Measurements from ENCODE around the gene TRRAP.

TRRAP gene

GRCh38 chr7:98949336-98950044 lies 71.2 kb downstream of the TRRAP start:
- no peak overlapping the region for H3K27ac ChIP-seq (ENCODE audit: low read length, poor library complexity, severe bottlenecking)
- peaks cover 67 to 95% of the 10 kb centered on the region in 2 experiments for H3K36me3 ChIP-seq (ENCODE audit: control insufficient read depth in 1 of 2, insufficient read depth in 2 of 2, low read depth in 1 of 2, low read length in 2 of 2)
- H3K4me2 ChIP-seq (ENCODE audit: low read length, poor library complexity, severe bottlenecking): no peak overlapping the region
- no peak overlapping the region for H2AFZ ChIP-seq (ENCODE audit: low read depth, low read length)
- no peak overlapping the region for H4K91ac ChIP-seq (ENCODE audit: low read length)
- no peak overlapping the region for H2BK5ac ChIP-seq (ENCODE audit: low read depth, low read length, poor library complexity, severe bottlenecking)
- H2BK15ac ChIP-seq (ENCODE audit: low read depth, poor library complexity, severe bottlenecking): no peak overlapping the region
- no peak overlapping the region for H3K14ac ChIP-seq (ENCODE audit: low read length in 2 of 2)
- no peak overlapping the region for H3K4me3 ChIP-seq (ENCODE audit: insufficient read depth in 1 of 2, low read depth in 1 of 2, low read length in 2 of 2)
- no peak overlapping the region for H3K18ac ChIP-seq (ENCODE audit: low read depth in 1 of 2, low read length in 2 of 2)
- peaks cover 5% of the 10 kb centered on the region for H3K4me1 ChIP-seq (ENCODE audit: control insufficient read depth, insufficient read depth, low read depth, low read length)
- no peak overlapping the region for H4K8ac ChIP-seq (ENCODE audit: low read length)
- 98% methylated on average over 21 of the region's 21 CpGs for WGBS
- H3K4ac ChIP-seq (ENCODE audit: low read depth in 1 of 2, low read length in 2 of 2): no peak overlapping the region
- H3K9ac ChIP-seq (ENCODE audit: low read length): no peak overlapping the region
- H3K79me1 ChIP-seq (replicated peaks; ENCODE audit: low read length, poor library complexity, severe bottlenecking): peaks cover 43% of the 10 kb centered on the region
- no peak overlapping the region for H2AK5ac ChIP-seq (ENCODE audit: low read length, severe bottlenecking)
- H3K27me3 ChIP-seq (ENCODE audit: control insufficient read depth in 1 of 2, insufficient read depth in 1 of 2, low read length in 2 of 2): no peaks in the 10 kb centered on the region
- no peak for DNase-seq
- no peaks in the 10 kb centered on the region for H3K9me3 ChIP-seq (ENCODE audit: control insufficient read depth, low read length)
- H2BK12ac ChIP-seq (ENCODE audit: low read length in 2 of 2): no peak overlapping the region
- no peak overlapping the region for H3K23ac ChIP-seq (ENCODE audit: low read length in 2 of 2)
- no peak overlapping the region for H2BK120ac ChIP-seq (ENCODE audit: low read depth, low read length)

- H3K9ac ChIP-seq (ENCODE audit: low read length): no peak overlapping the region
- H3K27me3 ChIP-seq (ENCODE audit: control insufficient read depth in 1 of 2, insufficient read depth in 1 of 2, low read length in 2 of 2): no peaks in the 10 kb centered on the region
- 96% methylated on average over 19 of the region's 19 CpGs for WGBS
Observed at GRCh38 chr7:98955992-98956391, 77.7 kb downstream of the TRRAP start.

GRCh38 chr7:98956469-98956868 lies 78.1 kb downstream of the TRRAP start:
- no peak overlapping the region for H2BK120ac ChIP-seq (ENCODE audit: low read depth, low read length)
- no peak overlapping the region for H3K27ac ChIP-seq (ENCODE audit: low read length, poor library complexity, severe bottlenecking)
- H2BK5ac ChIP-seq (ENCODE audit: low read depth, low read length, poor library complexity, severe bottlenecking): no peak overlapping the region
- no peak overlapping the region for H3K9ac ChIP-seq (ENCODE audit: low read length)
- H4K91ac ChIP-seq (ENCODE audit: low read length): no peak overlapping the region
- WGBS: 98% methylated on average over 9 of the region's 9 CpGs
- H2BK12ac ChIP-seq (ENCODE audit: low read length in 2 of 2): no peak overlapping the region
- no peak overlapping the region for H2AK5ac ChIP-seq (ENCODE audit: low read length, severe bottlenecking)
- no peak overlapping the region for H3K14ac ChIP-seq (ENCODE audit: low read length in 2 of 2)
- peaks cover 44% of the 10 kb centered on the region for H3K79me1 ChIP-seq (replicated peaks; ENCODE audit: low read length, poor library complexity, severe bottlenecking)
- no peak overlapping the region for H2BK15ac ChIP-seq (ENCODE audit: low read depth, poor library complexity, severe bottlenecking)
- H3K4me1 ChIP-seq (ENCODE audit: control insufficient read depth, insufficient read depth, low read depth, low read length): no peaks in the 10 kb centered on the region
- H3K23ac ChIP-seq (ENCODE audit: low read length in 2 of 2): no peak overlapping the region
- H3K18ac ChIP-seq (ENCODE audit: low read depth in 1 of 2, low read length in 2 of 2): no peak overlapping the region
- no peak overlapping the region for H3K4me3 ChIP-seq (ENCODE audit: insufficient read depth in 1 of 2, low read depth in 1 of 2, low read length in 2 of 2)
- H3K9me3 ChIP-seq (ENCODE audit: control insufficient read depth, low read length): no peaks in the 10 kb centered on the region
- DNase-seq: no peak
- no peak overlapping the region for H4K8ac ChIP-seq (ENCODE audit: low read length)
- H3K36me3 ChIP-seq (ENCODE audit: control insufficient read depth in 1 of 2, insufficient read depth in 2 of 2, low read depth in 1 of 2, low read length in 2 of 2): peaks cover 73 to 97% of the 10 kb centered on the region in 2 experiments
- no peak overlapping the region for H3K4ac ChIP-seq (ENCODE audit: low read depth in 1 of 2, low read length in 2 of 2)
- no peak overlapping the region for H2AFZ ChIP-seq (ENCODE audit: low read depth, low read length)
- no peaks in the 10 kb centered on the region for H3K27me3 ChIP-seq (ENCODE audit: control insufficient read depth in 1 of 2, insufficient read depth in 1 of 2, low read length in 2 of 2)
- H3K4me2 ChIP-seq (ENCODE audit: low read length, poor library complexity, severe bottlenecking): no peak overlapping the region

More at GRCh38 chr7:98955992-98956391, 77.7 kb downstream of the TRRAP start:
- H2AFZ ChIP-seq (ENCODE audit: low read depth, low read length): no peak overlapping the region
- H3K36me3 ChIP-seq (ENCODE audit: control insufficient read depth in 1 of 2, insufficient read depth in 2 of 2, low read depth in 1 of 2, low read length in 2 of 2): peaks cover 68 to 97% of the 10 kb centered on the region in 2 experiments
- H3K4ac ChIP-seq (ENCODE audit: low read depth in 1 of 2, low read length in 2 of 2): no peak overlapping the region
- H3K9me3 ChIP-seq (ENCODE audit: control insufficient read depth, low read length): no peaks in the 10 kb centered on the region
- H3K23ac ChIP-seq (ENCODE audit: low read length in 2 of 2): no peak overlapping the region
- no peak overlapping the region for H4K91ac ChIP-seq (ENCODE audit: low read length)
- no peak overlapping the region for H3K27ac ChIP-seq (ENCODE audit: low read length, poor library complexity, severe bottlenecking)
- no peak overlapping the region for H2BK120ac ChIP-seq (ENCODE audit: low read depth, low read length)
- DNase-seq: no peak
- H3K18ac ChIP-seq (ENCODE audit: low read depth in 1 of 2, low read length in 2 of 2): no peak overlapping the region
- H3K79me1 ChIP-seq (replicated peaks; ENCODE audit: low read length, poor library complexity, severe bottlenecking): peaks cover 40% of the 10 kb centered on the region
- no peak overlapping the region for H4K8ac ChIP-seq (ENCODE audit: low read length)
- no peak overlapping the region for H2BK5ac ChIP-seq (ENCODE audit: low read depth, low read length, poor library complexity, severe bottlenecking)
- H3K4me2 ChIP-seq (ENCODE audit: low read length, poor library complexity, severe bottlenecking): no peak overlapping the region
- H3K4me3 ChIP-seq (ENCODE audit: insufficient read depth in 1 of 2, low read depth in 1 of 2, low read length in 2 of 2): no peak overlapping the region
- no peak overlapping the region for H3K14ac ChIP-seq (ENCODE audit: low read length in 2 of 2)
- H2AK5ac ChIP-seq (ENCODE audit: low read length, severe bottlenecking): no peak overlapping the region
- no peak overlapping the region for H2BK15ac ChIP-seq (ENCODE audit: low read depth, poor library complexity, severe bottlenecking)
- H2BK12ac ChIP-seq (ENCODE audit: low read length in 2 of 2): no peak overlapping the region
- H3K4me1 ChIP-seq (ENCODE audit: control insufficient read depth, insufficient read depth, low read depth, low read length): no peaks in the 10 kb centered on the region

GRCh38 chr7:98956937-98957336 lies 78.6 kb downstream of the TRRAP start:
- H3K4me2 ChIP-seq (ENCODE audit: low read length, poor library complexity, severe bottlenecking): no peak overlapping the region
- H3K36me3 ChIP-seq (ENCODE audit: control insufficient read depth in 1 of 2, insufficient read depth in 2 of 2, low read depth in 1 of 2, low read length in 2 of 2): peaks cover 73 to 96% of the 10 kb centered on the region in 2 experiments
- WGBS: 98% methylated on average over 8 of the region's 9 CpGs
- no peak overlapping the region for H2BK5ac ChIP-seq (ENCODE audit: low read depth, low read length, poor library complexity, severe bottlenecking)
- H4K8ac ChIP-seq (ENCODE audit: low read length): no peak overlapping the region
- H3K27me3 ChIP-seq (ENCODE audit: control insufficient read depth in 1 of 2, insufficient read depth in 1 of 2, low read length in 2 of 2): no peaks in the 10 kb centered on the region
- H3K4ac ChIP-seq (ENCODE audit: low read depth in 1 of 2, low read length in 2 of 2): no peak overlapping the region
- DNase-seq: no peak
- no peaks in the 10 kb centered on the region for H3K9me3 ChIP-seq (ENCODE audit: control insufficient read depth, low read length)
- no peak overlapping the region for H3K18ac ChIP-seq (ENCODE audit: low read depth in 1 of 2, low read length in 2 of 2)
- H2AK5ac ChIP-seq (ENCODE audit: low read length, severe bottlenecking): no peak overlapping the region
- no peak overlapping the region for H2BK12ac ChIP-seq (ENCODE audit: low read length in 2 of 2)
- H3K9ac ChIP-seq (ENCODE audit: low read length): no peak overlapping the region
- H3K4me3 ChIP-seq (ENCODE audit: insufficient read depth in 1 of 2, low read depth in 1 of 2, low read length in 2 of 2): no peak overlapping the region
- H3K27ac ChIP-seq (ENCODE audit: low read length, poor library complexity, severe bottlenecking): no peak overlapping the region
- no peak overlapping the region for H4K91ac ChIP-seq (ENCODE audit: low read length)
- peaks cover 42% of the 10 kb centered on the region for H3K79me1 ChIP-seq (replicated peaks; ENCODE audit: low read length, poor library complexity, severe bottlenecking)
- no peak overlapping the region for H2BK120ac ChIP-seq (ENCODE audit: low read depth, low read length)
- no peak overlapping the region for H2BK15ac ChIP-seq (ENCODE audit: low read depth, poor library complexity, severe bottlenecking)
- no peak overlapping the region for H2AFZ ChIP-seq (ENCODE audit: low read depth, low read length)
- H3K14ac ChIP-seq (ENCODE audit: low read length in 2 of 2): no peak overlapping the region
- no peaks in the 10 kb centered on the region for H3K4me1 ChIP-seq (ENCODE audit: control insufficient read depth, insufficient read depth, low read depth, low read length)
- no peak overlapping the region for H3K23ac ChIP-seq (ENCODE audit: low read length in 2 of 2)
